SKM-1 (cell line): ENCODE results near the gene MARCHF2.
"Not testable (repeated sequence)": the region's sequence is repeated elsewhere in the genome, so short reads cannot be mapped to it uniquely, and the experiment has no call there.

Experiments used
- DNase-seq: peaks from one replicate; lab custom pipeline; 2025; ENCODE audit not compliant: unreplicated experiment; lab: John Stamatoyannopoulos, UW

The MARCHF2 gene

GRCh38 chr19:8404391-8405151, 8.5 kb upstream of the MARCHF2 start:
- no peak for DNase-seq

- DNase-seq: not testable (repeated sequence)
These were observed 2.4 kb upstream of the MARCHF2 start for GRCh38 chr19:8410718-8411117.

- DNase-seq: no peak
These were observed 507 bp downstream of the MARCHF2 start for GRCh38 chr19:8413629-8413995.

GRCh38 chr19:8416796-8417195, 3.7 kb downstream of the MARCHF2 start:
- no peak for DNase-seq

GRCh38 chr19:8421484-8422461, 8.7 kb downstream of the MARCHF2 start:
- no peak for DNase-seq

- DNase-seq: peak; percentile 55
These were observed 10.7 kb downstream of the MARCHF2 start for GRCh38 chr19:8423817-8424223.

- not testable (repeated sequence) for DNase-seq
These were observed 12.2 kb downstream of the MARCHF2 start for GRCh38 chr19:8425331-8425730.

- DNase-seq: no peak
These were observed 13.2 kb downstream of the MARCHF2 start for GRCh38 chr19:8426283-8426682.

- no peak for DNase-seq
These were observed 15.9 kb downstream of the MARCHF2 start for GRCh38 chr19:8429044-8429443.

- no peak for DNase-seq
These were observed 16.7 kb downstream of the MARCHF2 start for GRCh38 chr19:8429826-8430225.

- DNase-seq: no peak
These were observed 17.5 kb downstream of the MARCHF2 start for GRCh38 chr19:8430650-8431049.

- DNase-seq: no peak
These were observed 25.1 kb downstream of the MARCHF2 start for GRCh38 chr19:8438236-8438635.

- no peak for DNase-seq
These were observed 28.8 kb downstream of the MARCHF2 start for GRCh38 chr19:8441725-8442544.

GRCh38 chr19:8444140-8444676, 31.1 kb downstream of the MARCHF2 start:
- not testable (repeated sequence) for DNase-seq

GRCh38 chr19:8444677-8445487, 31.8 kb downstream of the MARCHF2 start, which contains the start of gene HNRNPM:
TSS of gene HNRNPM (plus strand) at chr19:8444975. CDS start at chr19:8444999, 24 bp downstream.
- DNase-seq: peak; percentile 97

GRCh38 chr19:8445488-8446001, 32.4 kb downstream of the MARCHF2 start:
- DNase-seq: no peak

- DNase-seq: no peak
These were observed 33.1 kb downstream of the MARCHF2 start for GRCh38 chr19:8446061-8446709.

- DNase-seq: no peak
These were observed 36.7 kb downstream of the MARCHF2 start for GRCh38 chr19:8449830-8450229.

- DNase-seq: no peak
These were observed 38.3 kb downstream of the MARCHF2 start for GRCh38 chr19:8451377-8451776.
